ENCODE measurements around the gene MYOC.
"Not testable (repeated sequence)": the region's sequence is repeated elsewhere in the genome, so short reads cannot be mapped to it uniquely, and the experiment has no call there.

The MYOC gene

GRCh38 chr1:171652234-171652822, at the start of gene MYOC:
MYOC (minus strand) TSS chr1:171652688; CDS start chr1:171652611, 77 bp downstream.
- no peak for DNase-seq (ENCODE audit: low read depth in 3 of 3)

- DNase-seq (ENCODE audit: low read depth in 3 of 3), result no peak
Observed at GRCh38 chr1:171699531-171699930, 47.0 kb upstream of the MYOC start.

- DNase-seq (ENCODE audit: low read depth in 3 of 3), result not testable (repeated sequence)
Observed at GRCh38 chr1:171695772-171696171, 43.3 kb upstream of the MYOC start.

GRCh38 chr1:171693541-171693940, 41.1 kb upstream of the MYOC start:
- DNase-seq (ENCODE audit: low read depth in 3 of 3), result not testable (repeated sequence)

GRCh38 chr1:171683870-171684269, 31.4 kb upstream of the MYOC start:
- DNase-seq (ENCODE audit: low read depth in 3 of 3), result no peak

GRCh38 chr1:171680339-171680738, 27.9 kb upstream of the MYOC start:
- DNase-seq (ENCODE audit: low read depth in 3 of 3), result no peak

- DNase-seq (ENCODE audit: low read depth in 3 of 3), result no peak
Observed at GRCh38 chr1:171676823-171677222, 24.3 kb upstream of the MYOC start.

GRCh38 chr1:171674431-171675405, 22.2 kb upstream of the MYOC start:
- no peak for DNase-seq (ENCODE audit: low read depth in 3 of 3)

- no peak for DNase-seq (ENCODE audit: low read depth in 3 of 3)
Observed at GRCh38 chr1:171670739-171671138, 18.3 kb upstream of the MYOC start.

GRCh38 chr1:171668372-171668771, 15.9 kb upstream of the MYOC start:
- no peak for DNase-seq (ENCODE audit: low read depth in 3 of 3)

- no peak for DNase-seq (ENCODE audit: low read depth in 3 of 3)
Observed at GRCh38 chr1:171666114-171666769, 13.8 kb upstream of the MYOC start.

GRCh38 chr1:171664976-171665375, 12.5 kb upstream of the MYOC start:
- no peak for DNase-seq (ENCODE audit: low read depth in 3 of 3)

- no peak for DNase-seq (ENCODE audit: low read depth in 3 of 3)
Observed at GRCh38 chr1:171663854-171664575, 11.5 kb upstream of the MYOC start.

GRCh38 chr1:171663036-171663853, 10.8 kb upstream of the MYOC start:
- DNase-seq (ENCODE audit: low read depth in 3 of 3), result no peak

- no peak for DNase-seq (ENCODE audit: low read depth in 3 of 3)
Observed at GRCh38 chr1:171661076-171661650, 8.7 kb upstream of the MYOC start.

GRCh38 chr1:171656206-171656605, 3.7 kb upstream of the MYOC start:
- not testable (repeated sequence) for DNase-seq (ENCODE audit: low read depth in 3 of 3)

GRCh38 chr1:171655746-171656116, 3.2 kb upstream of the MYOC start:
- no peak for DNase-seq (ENCODE audit: low read depth in 3 of 3)

- peak; percentile 34 to 50 (median 44) for DNase-seq (ENCODE audit: low read depth in 3 of 3)
Observed at GRCh38 chr1:171654942-171655745, 2.7 kb upstream of the MYOC start.

GRCh38 chr1:171654201-171654941, 1.9 kb upstream of the MYOC start:
- DNase-seq (ENCODE audit: low read depth in 3 of 3), result no peak

Measured in stimulated activated CD4-positive, alpha-beta T cell treated with anti-CD3 and anti-CD28 coated beads, TNF-alpha, amount 100 ng/mL, for 4 hours (primary cell).